Fibroblast of peridontal ligament (primary cell): ENCODE data around the gene CASP8AP2.
"Not testable (repeated sequence)": the region's sequence is repeated elsewhere in the genome, so short reads cannot be mapped to it uniquely, and the experiment has no call there.

Experiments
- DNase-seq: peaks from one replicate; pipeline ENCODE4 v3.0.0-alpha.2; 2010; ENCODE audit errors: extremely low read depth

CASP8AP2 gene

DNA sequence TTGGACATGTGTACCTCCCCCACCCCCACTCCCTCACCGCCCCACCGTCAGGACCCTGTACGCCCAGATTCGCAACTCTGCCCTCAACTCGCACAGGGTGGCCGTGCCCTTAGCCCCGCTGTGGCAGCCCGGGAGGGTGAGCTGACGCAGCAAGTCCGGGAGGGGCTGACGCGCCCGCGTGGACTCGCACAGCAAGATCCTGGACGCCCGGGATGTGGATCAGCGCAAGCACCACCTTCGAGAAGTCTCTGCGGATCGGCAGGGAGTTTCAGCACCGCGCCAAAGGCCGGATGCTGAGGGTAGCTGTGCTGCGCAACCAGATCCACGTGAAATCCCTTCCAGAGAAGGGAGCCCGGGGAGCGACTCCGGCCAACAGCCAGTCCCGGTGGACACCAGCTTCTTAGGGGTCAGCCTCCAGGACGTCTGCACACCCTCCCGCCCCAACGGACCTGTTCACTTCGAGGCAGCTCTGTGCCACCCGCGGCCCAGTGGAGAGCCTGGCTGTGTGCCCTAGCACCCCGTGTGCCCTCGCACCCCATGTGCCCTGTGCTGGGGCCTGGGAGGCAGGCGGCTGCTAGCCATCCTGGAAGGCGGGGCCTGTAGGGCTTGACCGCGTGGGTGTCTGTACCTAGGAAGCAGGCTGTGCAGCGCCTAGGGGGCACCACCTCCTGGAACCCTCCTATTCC, 57.9 kb downstream of the CASP8AP2 start:
- DNase-seq, result no peak

DNA sequence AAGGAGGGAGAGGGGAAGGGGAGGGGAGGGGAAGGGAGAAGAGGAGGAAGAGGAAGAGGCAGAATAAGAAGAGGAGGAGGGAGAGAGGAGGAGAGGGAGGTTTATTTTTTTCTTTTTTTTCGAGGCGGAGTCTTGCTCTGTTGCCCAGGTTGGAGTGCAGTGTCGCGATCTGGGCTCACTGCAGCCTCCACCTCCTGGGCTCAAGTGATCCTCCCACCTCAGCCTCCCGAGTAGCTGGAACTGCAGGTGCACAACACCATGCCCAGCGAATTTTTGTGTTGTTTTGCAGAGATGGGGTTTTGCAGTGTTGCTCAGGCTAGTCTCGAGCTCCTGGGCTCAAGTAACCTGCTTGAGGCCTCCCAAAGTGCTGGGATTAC, 58.4 kb downstream of the CASP8AP2 start:
- no peak for DNase-seq

DNA sequence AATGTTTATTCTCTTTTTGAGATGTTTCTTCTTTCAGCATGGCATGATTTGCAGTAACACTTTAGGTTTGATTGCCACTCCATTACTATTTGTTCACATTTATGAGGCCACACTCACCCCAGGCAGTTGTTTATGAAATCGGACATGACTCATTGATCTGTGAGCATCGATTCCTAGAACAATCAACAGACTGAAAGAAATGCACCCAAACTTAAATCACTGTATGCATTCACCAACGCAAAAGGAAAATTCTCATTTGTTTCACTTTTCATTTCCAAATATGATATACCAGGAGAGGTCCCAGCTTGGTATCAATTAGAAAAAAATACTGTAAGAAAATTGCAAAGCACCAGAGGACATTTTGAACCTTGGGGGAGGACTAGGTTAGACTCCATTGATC, 59.2 kb downstream of the CASP8AP2 start:
- no peak for DNase-seq

DNA sequence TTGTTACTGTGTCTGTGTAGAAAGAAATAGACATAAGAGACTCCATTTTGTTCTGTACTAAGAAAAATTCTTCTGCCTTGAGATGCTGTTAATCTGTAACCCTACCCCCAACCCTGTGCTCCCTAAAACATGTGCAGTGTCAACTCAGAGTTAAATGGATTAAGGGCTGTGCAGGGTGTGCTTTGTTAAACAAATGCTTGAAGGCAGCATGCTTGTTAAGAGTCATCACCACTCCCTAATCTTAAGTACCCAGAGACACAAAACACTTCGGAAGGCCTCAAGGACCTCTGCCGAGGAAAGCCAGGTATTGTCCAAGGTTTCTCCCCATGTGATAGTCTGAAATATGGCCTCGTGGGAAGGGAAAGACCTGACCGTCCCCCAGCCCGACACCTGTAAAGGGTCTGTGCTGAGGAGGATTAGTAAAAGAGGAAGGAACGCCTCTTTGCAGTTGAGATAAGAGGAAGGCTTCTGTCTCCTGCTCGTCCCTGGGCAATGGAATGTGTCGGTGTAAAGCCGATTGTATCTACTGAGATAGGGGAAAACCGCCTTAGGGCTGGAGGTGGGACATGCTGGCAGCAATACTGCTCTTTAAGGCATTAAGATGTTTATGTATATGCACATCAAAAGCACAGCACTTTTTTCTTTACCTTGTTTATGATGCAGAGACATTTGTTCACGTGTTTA, 61.3 kb downstream of the CASP8AP2 start:
- DNase-seq, result not testable (repeated sequence)

DNA sequence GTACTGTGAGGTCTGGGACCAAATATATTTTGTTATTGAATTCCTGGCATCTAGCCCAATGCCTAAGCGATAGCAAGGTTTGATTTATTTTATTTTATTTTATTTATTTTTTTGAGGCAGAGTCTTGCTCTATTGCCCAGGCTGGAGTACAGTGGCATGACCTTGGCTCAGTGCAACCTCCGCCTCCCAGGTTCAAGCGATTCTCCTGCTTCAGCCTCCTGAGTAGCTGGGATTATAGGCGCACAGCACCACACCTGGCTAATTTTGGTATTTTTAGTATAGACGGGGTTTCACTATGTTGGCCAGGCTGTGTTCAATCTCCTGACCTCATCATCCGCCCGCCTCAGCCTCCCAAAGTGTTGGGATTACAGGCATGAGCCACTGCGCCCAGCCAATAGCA, 62.9 kb downstream of the CASP8AP2 start:
- DNase-seq, result not testable (repeated sequence)

DNA sequence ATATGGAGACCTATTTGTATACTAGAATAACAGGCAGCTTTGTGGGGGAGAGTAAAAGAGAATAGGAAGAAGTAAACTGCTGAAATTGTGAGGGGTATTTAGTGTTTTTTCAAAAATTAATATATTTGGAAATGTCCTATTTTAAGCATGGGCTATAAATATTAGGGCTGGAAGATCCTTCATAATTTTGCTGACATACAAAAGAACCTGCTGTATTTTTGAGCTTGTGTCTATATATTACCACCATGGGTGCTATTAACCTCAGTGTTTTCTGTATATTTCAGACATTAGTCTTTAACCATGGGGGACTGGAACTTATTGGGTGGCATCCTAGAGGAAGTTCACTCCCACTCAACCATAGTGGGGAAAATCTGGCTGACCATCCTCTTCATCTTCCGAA, 64.5 kb downstream of the CASP8AP2 start, which contains the start of gene GJA10:
Gene GJA10 (plus strand): TSS at position 301 of the 400 bp plus-strand sequence. CDS start 0 bp downstream, at position 301.
- no peak for DNase-seq

DNA sequence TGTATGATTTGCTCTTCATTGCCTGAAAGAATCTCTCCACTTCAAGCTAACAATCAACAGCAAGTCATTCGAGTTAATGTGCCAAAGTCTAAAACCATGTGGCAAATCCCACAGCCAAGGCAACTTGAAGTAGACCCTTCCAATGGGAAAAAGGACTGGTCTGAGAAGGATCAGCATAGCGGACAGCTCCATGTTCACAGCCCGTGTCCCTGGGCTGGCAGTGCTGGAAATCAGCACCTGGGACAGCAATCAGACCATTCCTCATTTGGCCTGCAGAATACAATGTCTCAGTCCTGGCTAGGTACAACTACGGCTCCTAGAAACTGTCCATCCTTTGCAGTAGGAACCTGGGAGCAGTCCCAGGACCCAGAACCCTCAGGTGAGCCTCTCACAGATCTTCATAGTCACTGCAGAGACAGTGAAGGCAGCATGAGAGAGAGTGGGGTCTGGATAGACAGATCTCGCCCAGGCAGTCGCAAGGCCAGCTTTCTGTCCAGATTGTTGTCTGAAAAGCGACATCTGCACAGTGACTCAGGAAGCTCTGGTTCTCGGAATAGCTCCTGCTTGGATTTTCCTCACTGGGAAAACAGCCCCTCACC, 65.7 kb downstream of the CASP8AP2 start:
- peak; percentile 54 for DNase-seq

DNA sequence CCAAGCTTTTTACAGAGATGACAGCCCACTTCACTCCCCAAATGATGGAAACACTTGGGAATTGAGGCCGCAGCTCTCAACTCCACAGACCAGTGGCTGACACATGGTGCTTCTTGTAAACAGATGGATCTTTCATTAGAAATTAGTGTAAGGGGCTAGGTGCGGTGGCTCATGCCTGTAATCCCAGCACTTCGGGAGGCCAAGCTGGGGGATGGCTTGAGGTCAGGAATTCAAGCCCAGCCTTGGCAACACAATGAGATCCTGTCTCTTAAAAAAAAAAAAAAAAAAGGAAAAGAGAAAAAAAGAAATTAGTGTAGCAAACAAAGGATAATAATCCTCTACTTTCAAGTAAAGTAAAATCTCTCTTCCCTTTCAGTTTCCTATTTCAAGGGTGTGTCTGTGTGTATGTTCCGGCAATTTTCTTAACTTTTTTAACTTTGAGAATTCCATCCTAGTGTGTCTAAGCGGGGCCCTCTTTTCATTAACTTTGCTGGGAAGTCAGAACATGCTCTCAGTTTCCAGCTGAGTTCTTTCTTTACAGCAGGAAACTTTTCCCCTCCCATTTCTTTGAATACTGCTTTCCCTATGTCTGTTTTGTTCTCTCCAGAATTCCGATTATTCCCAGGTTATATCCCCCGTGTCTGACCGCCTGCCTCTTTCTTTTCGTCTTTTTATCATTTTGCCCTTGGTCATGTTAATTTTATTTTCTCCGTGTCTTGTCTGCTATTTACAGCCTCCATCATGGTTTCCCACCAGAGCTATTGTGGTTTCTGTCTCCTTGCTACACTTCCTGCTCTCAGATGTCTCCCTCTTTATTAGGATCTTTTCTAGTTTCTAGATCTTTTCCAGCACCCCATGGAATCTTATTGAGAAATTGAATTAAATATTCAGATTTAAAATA, 80.6 kb downstream of the CASP8AP2 start:
- not testable (repeated sequence) for DNase-seq

DNA sequence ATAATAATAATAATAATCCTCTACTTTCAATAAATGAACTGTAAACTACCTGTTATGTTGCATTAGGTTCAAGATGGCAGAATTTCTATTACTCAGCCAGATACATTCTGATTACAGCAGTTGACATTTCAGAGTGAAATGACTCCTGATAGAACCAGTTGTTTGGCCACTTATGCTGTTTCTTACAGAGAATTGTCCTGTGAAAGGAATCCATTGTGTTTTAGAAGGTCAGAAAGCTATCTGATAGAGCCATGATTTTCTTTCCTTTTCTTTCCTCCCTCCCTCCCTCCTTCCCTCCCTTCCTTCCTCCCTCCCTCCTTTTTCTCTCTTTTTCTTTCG, 81.2 kb downstream of the CASP8AP2 start:
- DNase-seq, result no peak

DNA sequence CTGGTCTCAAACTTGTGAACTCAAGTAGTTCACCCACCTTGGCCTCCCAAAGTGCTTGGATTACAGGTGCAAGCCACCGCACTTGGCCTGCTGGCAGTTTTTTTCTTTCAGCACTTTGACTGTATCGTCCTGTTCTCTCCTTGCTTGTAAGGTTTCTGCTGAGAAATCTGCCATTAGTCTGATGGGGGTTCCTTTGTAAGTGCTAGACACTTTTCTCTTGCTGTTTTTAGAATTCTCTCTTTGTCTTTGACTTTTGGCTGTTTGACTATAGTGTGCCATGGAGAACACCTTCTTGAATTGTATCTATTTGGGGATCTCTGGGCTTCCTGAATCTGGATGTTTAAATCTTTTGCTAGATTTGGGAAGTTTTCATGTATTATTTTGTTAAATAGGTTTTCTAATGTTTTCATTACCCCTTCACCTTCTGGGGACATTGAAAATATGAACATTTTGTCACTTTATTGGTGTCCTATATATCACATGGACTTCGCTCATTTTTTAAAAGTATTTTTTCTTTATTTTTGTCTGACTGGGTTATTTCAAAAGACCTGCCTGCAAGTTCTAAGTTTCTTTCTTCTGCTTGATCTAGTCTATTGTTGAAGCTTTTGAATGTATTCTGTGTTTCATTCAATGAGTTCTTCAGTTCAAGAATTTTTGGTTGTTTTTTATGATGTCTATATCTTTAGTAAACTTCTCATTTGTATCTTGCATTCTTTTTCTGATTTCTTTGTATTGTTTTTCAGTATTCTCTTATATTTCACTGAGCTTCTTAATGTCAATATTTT, 86.6 kb downstream of the CASP8AP2 start:
- no peak for DNase-seq

DNA sequence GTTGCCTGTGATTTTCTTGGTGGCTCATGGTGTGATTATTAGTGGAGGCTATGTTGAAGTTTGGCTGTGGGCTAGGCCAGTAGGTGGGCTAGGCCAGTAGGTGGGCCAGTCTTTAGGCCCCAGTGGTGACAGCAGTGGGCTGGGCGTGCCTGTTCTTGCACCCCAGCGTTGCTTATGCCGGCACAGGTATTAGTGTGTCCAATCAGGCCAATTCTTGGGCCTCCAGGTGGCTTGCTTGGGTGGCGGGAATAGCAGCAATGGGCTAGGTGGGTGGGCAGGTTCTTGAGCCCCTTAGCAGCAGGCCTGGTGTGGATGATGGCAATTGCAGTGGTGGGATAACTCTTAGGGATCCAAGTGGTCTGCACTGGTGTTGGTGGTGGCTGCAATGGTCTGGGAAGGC, 87.5 kb downstream of the CASP8AP2 start:
- no peak for DNase-seq

DNA sequence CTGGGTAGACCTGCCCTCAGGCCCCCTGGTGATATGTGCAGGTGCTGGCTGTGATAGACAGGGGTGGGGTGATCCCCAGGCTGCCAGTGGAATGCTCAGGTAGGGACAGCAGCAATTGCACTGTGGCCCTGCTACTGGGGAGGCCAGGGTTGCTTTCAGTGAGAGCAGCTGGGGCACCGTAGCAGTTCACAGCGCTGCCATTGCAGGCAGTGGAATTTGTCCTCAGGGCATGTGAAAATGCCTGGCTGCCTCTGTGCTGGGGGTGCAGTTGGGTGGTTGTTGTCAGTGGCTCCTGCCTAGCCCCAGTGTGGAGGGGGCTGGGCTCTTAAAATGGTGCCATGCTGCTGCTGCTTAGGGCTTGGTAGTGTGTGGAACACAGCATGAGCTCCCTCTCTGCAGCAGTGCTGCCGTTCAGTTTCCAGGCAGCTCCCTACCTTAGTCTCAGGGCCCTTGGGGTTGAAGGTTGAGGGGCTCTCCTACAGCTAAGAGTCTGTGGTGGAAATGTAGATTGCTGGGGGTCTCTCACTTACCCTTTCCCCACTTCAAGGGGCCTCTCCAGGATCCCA, 88.2 kb downstream of the CASP8AP2 start:
- no peak for DNase-seq
